ENCODE data around the gene SSR1.

DNA sequence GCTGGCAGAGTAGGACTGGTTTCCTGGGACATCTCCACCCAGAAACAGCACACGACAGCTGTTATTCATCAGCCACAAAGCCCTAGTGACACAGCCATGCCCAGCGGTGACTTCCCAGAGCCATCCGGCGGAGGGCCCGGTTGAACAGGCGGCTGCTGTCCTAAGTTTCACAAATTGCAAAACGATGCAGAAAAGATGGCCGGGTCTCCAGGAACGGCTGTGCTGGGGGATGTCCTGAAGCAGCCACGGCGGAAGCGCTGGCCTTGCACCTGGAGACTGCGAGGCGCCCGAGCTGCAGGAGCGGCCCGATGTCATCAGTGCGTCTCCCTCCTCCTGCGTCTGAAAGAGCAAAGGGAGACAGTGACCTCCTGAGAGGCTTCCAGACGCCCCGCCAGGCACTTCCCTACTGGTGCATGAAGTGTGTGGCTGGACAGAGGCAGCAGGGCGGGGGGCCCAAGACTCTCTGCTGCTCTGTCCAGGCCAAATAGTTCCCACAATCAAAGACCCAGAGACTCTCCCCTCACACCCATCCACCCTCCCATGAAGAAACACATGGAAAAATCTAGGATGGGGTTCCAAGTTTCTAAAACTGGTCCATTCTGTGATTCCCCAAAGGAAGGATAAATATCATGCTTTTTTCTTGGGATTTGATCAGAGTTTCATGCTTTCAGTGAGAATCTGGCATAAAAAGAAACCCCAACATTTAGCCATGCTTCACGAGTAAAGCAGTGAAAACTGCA lies 44.0 kb downstream of the SSR1 start:
- TF ChIP-seq, protein P1, sequence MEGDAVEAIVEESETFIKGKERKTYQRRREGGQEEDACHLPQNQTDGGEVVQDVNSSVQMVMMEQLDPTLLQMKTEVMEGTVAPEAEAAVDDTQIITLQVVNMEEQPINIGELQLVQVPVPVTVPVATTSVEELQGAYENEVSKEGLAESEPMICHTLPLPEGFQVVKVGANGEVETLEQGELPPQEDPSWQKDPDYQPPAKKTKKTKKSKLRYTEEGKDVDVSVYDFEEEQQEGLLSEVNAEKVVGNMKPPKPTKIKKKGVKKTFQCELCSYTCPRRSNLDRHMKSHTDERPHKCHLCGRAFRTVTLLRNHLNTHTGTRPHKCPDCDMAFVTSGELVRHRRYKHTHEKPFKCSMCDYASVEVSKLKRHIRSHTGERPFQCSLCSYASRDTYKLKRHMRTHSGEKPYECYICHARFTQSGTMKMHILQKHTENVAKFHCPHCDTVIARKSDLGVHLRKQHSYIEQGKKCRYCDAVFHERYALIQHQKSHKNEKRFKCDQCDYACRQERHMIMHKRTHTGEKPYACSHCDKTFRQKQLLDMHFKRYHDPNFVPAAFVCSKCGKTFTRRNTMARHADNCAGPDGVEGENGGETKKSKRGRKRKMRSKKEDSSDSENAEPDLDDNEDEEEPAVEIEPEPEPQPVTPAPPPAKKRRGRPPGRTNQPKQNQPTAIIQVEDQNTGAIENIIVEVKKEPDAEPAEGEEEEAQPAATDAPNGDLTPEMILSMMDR (IDR thresholded peaks at IDR 0.05) = no peak
- TF ChIP-seq POLR2AphosphoS5 (IDR thresholded peaks at IDR 0.05) (no peak), EP300 (IDR thresholded peaks at IDR 0.05) (no peak), POLR2A (IDR thresholded peaks at IDR 0.05) (no peak)
